A673 (cell line): ENCODE measurements around the gene C10orf53.

Experiments
- EZH2 ChIP-seq: fragments of 200-600 bp; sonication (generic); IDR thresholded peaks from 2 replicates; pipeline ENCODE4 v1.6.1; 2017; ENCODE audit warnings: borderline replicate concordance, low read depth, mild to moderate bottlenecking, mixed read lengths, antibody characterized with exemption, low read length; ENCODE audit not compliant: poor library complexity, severe bottlenecking
- TF ChIP-seq, protein P1 (sequence below): fragments of 300-800, 200-600 bp; sonication (generic); conservative IDR thresholded peaks from 2 replicates; pipeline ENCODE4 v1.5.1; 2017; ENCODE audit warnings: low read depth, mild to moderate bottlenecking, antibody characterized with exemption, low read length, moderate library complexity, mixed read lengths

DNA sequence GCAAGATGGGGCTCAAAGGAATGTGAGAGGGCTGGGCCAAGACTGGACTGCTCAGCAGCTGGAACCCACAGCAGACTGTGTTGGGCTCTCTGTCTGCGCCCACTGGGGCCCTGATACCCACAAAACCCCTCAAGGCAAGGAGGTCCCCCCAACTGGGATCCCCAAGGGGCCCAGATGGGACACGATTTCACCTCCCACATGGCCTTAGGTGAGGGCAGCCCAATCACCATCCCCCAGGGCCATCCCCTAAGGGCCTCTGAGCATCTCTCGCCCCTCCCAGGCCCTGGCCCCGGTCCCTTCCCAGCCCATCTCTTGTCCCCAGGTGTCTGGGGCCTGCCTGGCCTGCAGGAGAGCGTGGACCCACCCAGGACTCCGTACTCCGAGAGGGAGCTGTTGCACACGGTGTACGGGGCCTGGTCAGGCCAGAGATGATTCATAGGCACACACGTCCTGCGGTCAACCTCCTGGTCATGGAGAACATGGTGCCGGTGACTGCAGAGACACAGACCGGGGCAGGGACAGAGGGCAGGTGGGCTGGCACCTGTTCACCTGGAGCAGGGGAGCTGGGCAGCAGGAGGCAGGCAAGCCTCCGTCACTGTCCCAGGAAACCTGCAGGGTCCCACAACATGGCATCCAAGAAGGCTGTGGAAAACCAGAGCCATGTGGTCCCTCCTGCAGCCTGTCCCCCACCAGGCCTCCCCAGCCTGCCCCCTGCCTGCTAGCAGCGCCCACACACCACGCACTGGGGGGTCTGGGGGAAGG, 61.1 kb downstream of the C10orf53 start:
- TF ChIP-seq, protein P1, sequence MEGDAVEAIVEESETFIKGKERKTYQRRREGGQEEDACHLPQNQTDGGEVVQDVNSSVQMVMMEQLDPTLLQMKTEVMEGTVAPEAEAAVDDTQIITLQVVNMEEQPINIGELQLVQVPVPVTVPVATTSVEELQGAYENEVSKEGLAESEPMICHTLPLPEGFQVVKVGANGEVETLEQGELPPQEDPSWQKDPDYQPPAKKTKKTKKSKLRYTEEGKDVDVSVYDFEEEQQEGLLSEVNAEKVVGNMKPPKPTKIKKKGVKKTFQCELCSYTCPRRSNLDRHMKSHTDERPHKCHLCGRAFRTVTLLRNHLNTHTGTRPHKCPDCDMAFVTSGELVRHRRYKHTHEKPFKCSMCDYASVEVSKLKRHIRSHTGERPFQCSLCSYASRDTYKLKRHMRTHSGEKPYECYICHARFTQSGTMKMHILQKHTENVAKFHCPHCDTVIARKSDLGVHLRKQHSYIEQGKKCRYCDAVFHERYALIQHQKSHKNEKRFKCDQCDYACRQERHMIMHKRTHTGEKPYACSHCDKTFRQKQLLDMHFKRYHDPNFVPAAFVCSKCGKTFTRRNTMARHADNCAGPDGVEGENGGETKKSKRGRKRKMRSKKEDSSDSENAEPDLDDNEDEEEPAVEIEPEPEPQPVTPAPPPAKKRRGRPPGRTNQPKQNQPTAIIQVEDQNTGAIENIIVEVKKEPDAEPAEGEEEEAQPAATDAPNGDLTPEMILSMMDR: no peak
- TF ChIP-seq EZH2: no peak
